Body of pancreas (tissue), 4 donors: ENCODE results near the gene HABP2.
A peak's percentile ranks its signal among the peaks of the same experiment; 100 is the strongest.

ENCODE experiments used
- POLR2A ChIP-seq, 3 donors: fragments of 450-650 bp; IDR thresholded peaks; one replicate each; pipeline ENCODE4 v1.6.1; 2016; ENCODE audit warnings: antibody characterized with exemption in 3 of 3, mild to moderate bottlenecking in 2 of 3
- TF ChIP-seq, protein P1 (sequence below), 7 experiments: fragments of 450-650 bp in 4 of 7; fragments of 200-600 bp in 3 of 7; sonication (generic) in 3 of 7; IDR thresholded peaks; one replicate each; pipeline ENCODE4 v1.5.1; 2016 to 2019; ENCODE audit warnings: antibody characterized with exemption in 7 of 7

DNA sequence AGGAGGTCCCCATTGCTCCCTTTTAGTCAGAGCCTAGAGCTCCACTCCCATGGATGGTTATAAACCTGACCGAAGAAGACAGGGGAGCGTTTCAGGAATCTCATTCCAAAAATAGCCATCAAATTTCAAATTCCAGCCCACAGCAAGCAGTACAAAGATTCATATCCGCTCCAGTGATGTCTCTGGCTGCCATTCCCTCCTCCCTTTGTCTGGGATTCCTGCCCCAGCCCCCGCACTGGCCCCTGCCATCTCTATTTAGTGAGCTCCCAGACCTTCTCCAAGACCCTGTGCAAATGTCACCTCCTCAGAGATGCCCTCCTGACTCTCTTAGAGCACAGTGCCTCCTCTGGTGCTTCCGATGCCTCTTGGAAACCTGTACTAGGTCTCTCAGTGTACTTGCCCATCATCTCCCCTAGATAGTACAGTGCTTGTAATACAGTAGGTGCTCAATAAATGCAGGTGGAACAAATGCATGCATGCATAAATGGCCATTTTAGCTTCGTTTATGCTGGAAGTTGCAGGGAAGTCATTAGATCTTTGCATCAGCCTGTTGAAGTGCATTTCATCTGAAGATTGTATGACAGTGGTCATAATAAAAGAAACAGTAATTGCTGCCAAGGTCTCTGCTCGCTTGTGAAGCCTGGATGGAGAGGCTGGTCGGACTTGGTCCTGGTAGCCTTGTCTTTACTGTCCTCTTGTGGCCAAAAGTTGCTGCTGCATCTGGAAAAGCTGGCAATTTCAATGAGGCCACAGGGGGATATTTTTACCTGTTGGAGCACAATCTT is 32.0 kb upstream of the HABP2 start:
- TF ChIP-seq, protein P1, sequence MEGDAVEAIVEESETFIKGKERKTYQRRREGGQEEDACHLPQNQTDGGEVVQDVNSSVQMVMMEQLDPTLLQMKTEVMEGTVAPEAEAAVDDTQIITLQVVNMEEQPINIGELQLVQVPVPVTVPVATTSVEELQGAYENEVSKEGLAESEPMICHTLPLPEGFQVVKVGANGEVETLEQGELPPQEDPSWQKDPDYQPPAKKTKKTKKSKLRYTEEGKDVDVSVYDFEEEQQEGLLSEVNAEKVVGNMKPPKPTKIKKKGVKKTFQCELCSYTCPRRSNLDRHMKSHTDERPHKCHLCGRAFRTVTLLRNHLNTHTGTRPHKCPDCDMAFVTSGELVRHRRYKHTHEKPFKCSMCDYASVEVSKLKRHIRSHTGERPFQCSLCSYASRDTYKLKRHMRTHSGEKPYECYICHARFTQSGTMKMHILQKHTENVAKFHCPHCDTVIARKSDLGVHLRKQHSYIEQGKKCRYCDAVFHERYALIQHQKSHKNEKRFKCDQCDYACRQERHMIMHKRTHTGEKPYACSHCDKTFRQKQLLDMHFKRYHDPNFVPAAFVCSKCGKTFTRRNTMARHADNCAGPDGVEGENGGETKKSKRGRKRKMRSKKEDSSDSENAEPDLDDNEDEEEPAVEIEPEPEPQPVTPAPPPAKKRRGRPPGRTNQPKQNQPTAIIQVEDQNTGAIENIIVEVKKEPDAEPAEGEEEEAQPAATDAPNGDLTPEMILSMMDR (IDR thresholded peaks at IDR 0.05): peak; percentile 97 to 99 (median 98)
- TF ChIP-seq POLR2A (IDR thresholded peaks at IDR 0.05): no peak
